Measurements from ENCODE around the gene ARF1.

- TF ChIP-seq POLR2A (IDR thresholded peaks at IDR 0.05; ENCODE audit: low read depth, low read length), result no peak
- TF ChIP-seq POLR2AphosphoS5 (IDR thresholded peaks at IDR 0.05; ENCODE audit: low read depth, low read length), result no peak
Observed at GRCh38 chr1:228143480-228144192, 61.1 kb downstream of the ARF1 start.

Measured in GM12892 (cell line).